ENCODE results near the gene MAPKAPK2.

MAPKAPK2 gene

GRCh38 chr1:206664740-206665139, 20.0 kb upstream of the MAPKAPK2 start:
- no peak overlapping the region for H3K4me3 ChIP-seq (ENCODE audit: control insufficient read depth, low read depth, low read length)
- no peak for TF ChIP-seq CTCF (conservative IDR thresholded peaks at IDR 0.05; ENCODE audit: control insufficient read depth, insufficient read depth, low read depth, low read length)
- no peak for DNase-seq (ENCODE audit: low read depth)

GRCh38 chr1:206666031-206666561, 18.6 kb upstream of the MAPKAPK2 start:
- H3K4me3 ChIP-seq (ENCODE audit: control insufficient read depth, low read depth, low read length): no peak overlapping the region
- DNase-seq (ENCODE audit: low read depth): no peak
- TF ChIP-seq CTCF (conservative IDR thresholded peaks at IDR 0.05; ENCODE audit: control insufficient read depth, insufficient read depth, low read depth, low read length): no peak

GRCh38 chr1:206666954-206667665, 17.6 kb upstream of the MAPKAPK2 start:
- H3K4me3 ChIP-seq (ENCODE audit: control insufficient read depth, low read depth, low read length): no peak overlapping the region
- no peak for DNase-seq (ENCODE audit: low read depth)
- TF ChIP-seq CTCF (conservative IDR thresholded peaks at IDR 0.05; ENCODE audit: control insufficient read depth, insufficient read depth, low read depth, low read length): no peak

GRCh38 chr1:206668351-206668750, 16.4 kb upstream of the MAPKAPK2 start:
- TF ChIP-seq CTCF (conservative IDR thresholded peaks at IDR 0.05; ENCODE audit: control insufficient read depth, insufficient read depth, low read depth, low read length): no peak
- DNase-seq (ENCODE audit: low read depth): no peak
- H3K4me3 ChIP-seq (ENCODE audit: control insufficient read depth, low read depth, low read length): no peak overlapping the region

- DNase-seq (ENCODE audit: low read depth): no peak
- TF ChIP-seq CTCF (conservative IDR thresholded peaks at IDR 0.05; ENCODE audit: control insufficient read depth, insufficient read depth, low read depth, low read length): no peak
- no peak overlapping the region for H3K4me3 ChIP-seq (ENCODE audit: control insufficient read depth, low read depth, low read length)
Measured at GRCh38 chr1:206668874-206669410, 15.8 kb upstream of the MAPKAPK2 start.

GRCh38 chr1:206672011-206672688, 12.6 kb upstream of the MAPKAPK2 start:
- TF ChIP-seq CTCF (conservative IDR thresholded peaks at IDR 0.05; ENCODE audit: control insufficient read depth, insufficient read depth, low read depth, low read length): no peak
- H3K4me3 ChIP-seq (ENCODE audit: control insufficient read depth, low read depth, low read length): no peak overlapping the region
- DNase-seq (ENCODE audit: low read depth): no peak
